ENCODE data around the gene CCR6.

The CCR6 gene

GRCh38 chr6:167134448-167135328 is 11.8 kb downstream of the CCR6 start:
- no peaks in the 10 kb centered on the region for H3K9me3 Mint-ChIP-seq
- peaks cover 3% of the 10 kb centered on the region for H3K27me3 Mint-ChIP-seq
- no peak overlapping the region for H3K27ac Mint-ChIP-seq
- no peaks in the 10 kb centered on the region for H3K4me1 Mint-ChIP-seq (ENCODE audit: low read depth)
- H3K36me3 Mint-ChIP-seq (ENCODE audit: low read depth), result no peaks in the 10 kb centered on the region
- no peak overlapping the region for H3K4me3 Mint-ChIP-seq
- intact Hi-C loops (cut with micrococcal nuclease), result no loop called here

- Mint-ChIP-seq H3K27ac (no peak overlapping the region), H3K4me3 (no peak overlapping the region)
Observed at GRCh38 chr6:167136376-167136775, 13.5 kb downstream of the CCR6 start.

GRCh38 chr6:167137081-167137480 is 14.2 kb downstream of the CCR6 start:
- Mint-ChIP-seq H3K4me3 (no peak overlapping the region), H3K4me1 (ENCODE audit: low read depth) (peaks cover 8% of the 10 kb centered on the region), H3K9me3 (no peaks in the 10 kb centered on the region), H3K27me3 (peaks cover 3% of the 10 kb centered on the region), H3K36me3 (ENCODE audit: low read depth) (no peaks in the 10 kb centered on the region), H3K27ac (no peak overlapping the region)
- intact Hi-C loops (cut with micrococcal nuclease), result no loop called here

More at GRCh38 chr6:167136376-167136775, 13.5 kb downstream of the CCR6 start:
- no peaks in the 10 kb centered on the region for H3K9me3 Mint-ChIP-seq
- intact Hi-C loops (cut with micrococcal nuclease), result no loop called here
- H3K27me3 Mint-ChIP-seq, result peaks cover 3% of the 10 kb centered on the region
- peaks cover 8% of the 10 kb centered on the region for H3K4me1 Mint-ChIP-seq (ENCODE audit: low read depth)
- H3K36me3 Mint-ChIP-seq (ENCODE audit: low read depth), result no peaks in the 10 kb centered on the region

GRCh38 chr6:167137881-167138280 is 15.0 kb downstream of the CCR6 start:
- Mint-ChIP-seq H3K27ac (no peak overlapping the region), H3K9me3 (no peaks in the 10 kb centered on the region), H3K27me3 (peaks cover 3% of the 10 kb centered on the region), H3K36me3 (ENCODE audit: low read depth) (no peaks in the 10 kb centered on the region), H3K4me3 (no peak overlapping the region), H3K4me1 (ENCODE audit: low read depth) (peaks cover 8% of the 10 kb centered on the region)
- intact Hi-C loops (cut with micrococcal nuclease), result no loop called here

GRCh38 chr6:167139761-167140160 is 16.9 kb downstream of the CCR6 start:
- no peak overlapping the region for H3K27ac Mint-ChIP-seq
- H3K9me3 Mint-ChIP-seq, result no peaks in the 10 kb centered on the region
- no peak overlapping the region for H3K4me3 Mint-ChIP-seq
- peaks cover 3% of the 10 kb centered on the region for H3K27me3 Mint-ChIP-seq
- peaks cover 8% of the 10 kb centered on the region for H3K4me1 Mint-ChIP-seq (ENCODE audit: low read depth)
- no peaks in the 10 kb centered on the region for H3K36me3 Mint-ChIP-seq (ENCODE audit: low read depth)
- intact Hi-C loops (cut with micrococcal nuclease), result no loop called here

- H3K4me3 Mint-ChIP-seq, result no peak overlapping the region
- no peak overlapping the region for H3K27ac Mint-ChIP-seq
- peaks cover 8% of the 10 kb centered on the region for H3K4me1 Mint-ChIP-seq (ENCODE audit: low read depth)
- no peaks in the 10 kb centered on the region for H3K36me3 Mint-ChIP-seq (ENCODE audit: low read depth)
- H3K9me3 Mint-ChIP-seq, result no peaks in the 10 kb centered on the region
- intact Hi-C loops (cut with micrococcal nuclease), result no loop called here
- peaks cover 5% of the 10 kb centered on the region for H3K27me3 Mint-ChIP-seq
Observed at GRCh38 chr6:167140589-167141474, 17.9 kb downstream of the CCR6 start.

- peaks cover 9% of the 10 kb centered on the region for H3K27me3 Mint-ChIP-seq
- H3K36me3 Mint-ChIP-seq (ENCODE audit: low read depth), result no peaks in the 10 kb centered on the region
- no peaks in the 10 kb centered on the region for H3K9me3 Mint-ChIP-seq
- intact Hi-C loops (cut with micrococcal nuclease), result loop anchor here (1.0 to 2.0 kb wide), 3 partner anchors 143 to 365 kb away; partner anchors contain the start of gene CEP43
- H3K4me3 Mint-ChIP-seq, result no peak overlapping the region
- H3K27ac Mint-ChIP-seq, result no peak overlapping the region
- peaks cover 12% of the 10 kb centered on the region for H3K4me1 Mint-ChIP-seq (ENCODE audit: low read depth)
Observed at GRCh38 chr6:167141667-167142432, 19.0 kb downstream of the CCR6 start.

GRCh38 chr6:167142433-167142761 is 19.5 kb downstream of the CCR6 start:
- intact Hi-C loops (cut with micrococcal nuclease), result loop anchor here (1.0 to 2.0 kb wide), 3 partner anchors 143 to 366 kb away; partner anchors contain the start of gene CEP43
- Mint-ChIP-seq H3K27me3 (peaks cover 7% of the 10 kb centered on the region), H3K36me3 (ENCODE audit: low read depth) (no peaks in the 10 kb centered on the region), H3K9me3 (no peaks in the 10 kb centered on the region), H3K27ac (no peak overlapping the region), H3K4me1 (ENCODE audit: low read depth) (peaks cover 13% of the 10 kb centered on the region), H3K4me3 (no peak overlapping the region)

- Mint-ChIP-seq H3K27me3 (peaks cover 6% of the 10 kb centered on the region), H3K9me3 (no peaks in the 10 kb centered on the region), H3K4me1 (ENCODE audit: low read depth) (peaks cover 13% of the 10 kb centered on the region), H3K4me3 (no peak overlapping the region), H3K36me3 (ENCODE audit: low read depth) (no peaks in the 10 kb centered on the region), H3K27ac (no peak overlapping the region)
- intact Hi-C loops (cut with micrococcal nuclease), result loop anchor here (2.0 kb wide), 2 partner anchors 356 to 366 kb away; no protein-coding TSS in a partner anchor
Observed at GRCh38 chr6:167143041-167143440, 20.1 kb downstream of the CCR6 start.

- Mint-ChIP-seq H3K9me3 (no peaks in the 10 kb centered on the region), H3K4me1 (ENCODE audit: low read depth) (peaks cover 10% of the 10 kb centered on the region), H3K36me3 (ENCODE audit: low read depth) (no peaks in the 10 kb centered on the region), H3K27ac (no peak overlapping the region), H3K4me3 (no peak overlapping the region), H3K27me3 (peaks cover 6% of the 10 kb centered on the region)
- intact Hi-C loops (cut with micrococcal nuclease), result no loop called here
Observed at GRCh38 chr6:167145461-167145860, 22.6 kb downstream of the CCR6 start.

- Mint-ChIP-seq H3K4me3 (no peak overlapping the region), H3K27ac (no peak overlapping the region), H3K4me1 (ENCODE audit: low read depth) (peaks cover 9% of the 10 kb centered on the region), H3K27me3 (peaks cover 6% of the 10 kb centered on the region), H3K9me3 (no peaks in the 10 kb centered on the region), H3K36me3 (ENCODE audit: low read depth) (no peaks in the 10 kb centered on the region)
- intact Hi-C loops (cut with micrococcal nuclease), result no loop called here
Observed at GRCh38 chr6:167146135-167146534, 23.2 kb downstream of the CCR6 start.

GRCh38 chr6:167146977-167147376 is 24.1 kb downstream of the CCR6 start:
- Mint-ChIP-seq H3K27ac (no peak overlapping the region), H3K4me1 (ENCODE audit: low read depth) (peaks cover 18% of the 10 kb centered on the region), H3K36me3 (ENCODE audit: low read depth) (no peaks in the 10 kb centered on the region), H3K9me3 (no peaks in the 10 kb centered on the region), H3K4me3 (no peak overlapping the region), H3K27me3 (peaks cover 6% of the 10 kb centered on the region)
- intact Hi-C loops (cut with micrococcal nuclease), result no loop called here

- intact Hi-C loops (cut with micrococcal nuclease), result no loop called here
- Mint-ChIP-seq H3K36me3 (ENCODE audit: low read depth) (no peaks in the 10 kb centered on the region), H3K4me3 (no peak overlapping the region), H3K9me3 (no peaks in the 10 kb centered on the region), H3K27ac (no peak overlapping the region), H3K27me3 (peaks cover 6% of the 10 kb centered on the region), H3K4me1 (ENCODE audit: low read depth) (peaks cover 26% of the 10 kb centered on the region)
Observed at GRCh38 chr6:167148021-167148420, 25.1 kb downstream of the CCR6 start.
